ENCODE results near the gene MGAT4A.

The MGAT4A gene

DNA sequence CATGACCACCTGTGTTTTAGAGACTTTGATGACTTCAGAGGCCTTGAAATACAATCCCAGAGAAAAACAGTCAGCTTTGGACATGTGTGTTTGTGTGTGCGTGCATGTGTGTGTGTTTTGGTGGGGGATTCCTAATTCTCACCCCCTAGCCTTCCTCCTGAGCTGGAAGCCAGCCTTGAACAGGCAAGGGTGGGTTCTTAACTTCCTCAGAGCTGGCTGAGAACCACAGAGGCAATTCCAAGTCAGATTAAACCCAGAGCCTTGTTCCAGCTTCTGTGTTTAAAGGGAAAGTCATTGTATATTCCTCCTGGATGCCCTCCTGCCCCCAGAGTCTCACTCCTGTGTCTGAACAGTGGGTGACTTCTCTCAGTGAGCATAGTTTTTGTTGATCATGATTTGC is 45.2 kb upstream of the MGAT4A start:
- H3K36me3 ChIP-seq (ENCODE audit: control insufficient read depth, insufficient read depth, low read length) = no peaks in the 10 kb centered on the region
- TF ChIP-seq, protein P1, sequence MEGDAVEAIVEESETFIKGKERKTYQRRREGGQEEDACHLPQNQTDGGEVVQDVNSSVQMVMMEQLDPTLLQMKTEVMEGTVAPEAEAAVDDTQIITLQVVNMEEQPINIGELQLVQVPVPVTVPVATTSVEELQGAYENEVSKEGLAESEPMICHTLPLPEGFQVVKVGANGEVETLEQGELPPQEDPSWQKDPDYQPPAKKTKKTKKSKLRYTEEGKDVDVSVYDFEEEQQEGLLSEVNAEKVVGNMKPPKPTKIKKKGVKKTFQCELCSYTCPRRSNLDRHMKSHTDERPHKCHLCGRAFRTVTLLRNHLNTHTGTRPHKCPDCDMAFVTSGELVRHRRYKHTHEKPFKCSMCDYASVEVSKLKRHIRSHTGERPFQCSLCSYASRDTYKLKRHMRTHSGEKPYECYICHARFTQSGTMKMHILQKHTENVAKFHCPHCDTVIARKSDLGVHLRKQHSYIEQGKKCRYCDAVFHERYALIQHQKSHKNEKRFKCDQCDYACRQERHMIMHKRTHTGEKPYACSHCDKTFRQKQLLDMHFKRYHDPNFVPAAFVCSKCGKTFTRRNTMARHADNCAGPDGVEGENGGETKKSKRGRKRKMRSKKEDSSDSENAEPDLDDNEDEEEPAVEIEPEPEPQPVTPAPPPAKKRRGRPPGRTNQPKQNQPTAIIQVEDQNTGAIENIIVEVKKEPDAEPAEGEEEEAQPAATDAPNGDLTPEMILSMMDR (IDR thresholded peaks at IDR 0.05; ENCODE audit: insufficient read depth, low read length, poor library complexity, severe bottlenecking) = no peak
- H3K4me3 ChIP-seq (replicated peaks; ENCODE audit: low read depth, low read length) = no peak overlapping the region
- no peak for DNase-seq (ENCODE audit: extremely low read depth, insufficient read length)
- no peaks in the 10 kb centered on the region for H3K27me3 ChIP-seq (replicated peaks; ENCODE audit: control insufficient read depth, insufficient read depth, low read length)

DNA sequence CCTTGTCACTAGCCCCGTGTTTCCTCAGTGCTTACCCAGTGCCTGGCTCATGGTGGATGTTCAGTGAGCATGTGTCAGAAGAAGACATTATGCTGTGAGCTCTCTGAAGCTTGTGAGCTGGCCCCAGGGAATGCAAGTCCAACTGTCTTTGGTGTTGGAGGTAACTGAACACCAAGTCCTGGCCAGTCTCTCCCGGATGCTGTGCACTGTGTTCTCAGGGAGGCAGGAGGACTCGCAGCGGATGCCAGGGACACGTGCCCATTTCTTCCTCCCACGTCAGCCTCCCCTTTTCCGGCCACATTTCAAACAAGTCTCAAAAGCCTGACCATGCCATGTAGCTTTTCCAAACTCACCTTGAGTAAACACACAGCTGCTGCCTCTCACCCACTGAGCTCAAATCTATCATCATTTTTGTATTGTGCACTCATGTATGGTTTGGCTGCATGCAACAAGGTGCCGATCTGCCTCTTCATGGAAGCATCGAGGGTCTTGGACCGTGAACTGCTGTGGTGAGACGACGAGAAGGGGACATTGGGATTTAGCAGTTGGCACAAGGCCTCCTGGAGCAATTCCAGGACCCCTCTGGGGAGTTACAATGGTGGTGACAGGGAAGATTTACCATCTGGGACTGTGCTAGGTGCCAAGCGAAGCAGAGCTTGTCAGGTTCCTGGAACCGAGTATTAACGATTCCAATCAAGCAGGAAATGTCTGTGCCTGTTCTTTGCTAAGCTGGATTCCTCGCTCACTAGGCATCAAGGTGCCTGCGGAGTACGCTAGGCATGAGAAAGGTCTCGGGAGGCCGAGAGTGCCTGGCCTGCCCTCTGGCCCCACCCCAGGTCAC is 44.4 kb upstream of the MGAT4A start:
- Histone ChIP-seq H3K36me3 (ENCODE audit: control insufficient read depth, insufficient read depth, low read length) (no peaks in the 10 kb centered on the region), H3K4me3 (replicated peaks; ENCODE audit: low read depth, low read length) (no peak overlapping the region), H3K27me3 (replicated peaks; ENCODE audit: control insufficient read depth, insufficient read depth, low read length) (no peaks in the 10 kb centered on the region)
- no peak for DNase-seq (ENCODE audit: extremely low read depth, insufficient read length)
- TF ChIP-seq, protein P1 (IDR thresholded peaks at IDR 0.05; ENCODE audit: insufficient read depth, low read length, poor library complexity, severe bottlenecking) = no peak

DNA sequence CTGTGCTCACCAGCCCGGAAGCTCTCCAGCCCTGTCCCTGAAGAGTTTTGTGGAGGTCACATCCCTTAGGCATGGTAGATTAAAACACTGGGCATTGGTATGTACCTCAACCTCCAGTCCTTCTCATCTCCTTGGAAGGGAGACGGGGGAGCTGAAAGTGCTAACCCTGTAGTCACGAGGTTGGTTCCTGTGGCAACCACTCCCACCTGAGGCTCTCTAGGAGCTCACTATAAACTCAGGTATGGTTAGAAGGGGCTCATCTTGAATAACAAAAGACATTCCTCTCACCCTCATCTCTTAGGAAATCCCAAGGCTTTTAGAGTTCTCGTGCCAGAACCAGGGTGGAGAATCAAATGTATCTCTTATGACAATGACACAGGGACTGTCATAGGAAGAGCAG is 43.0 kb upstream of the MGAT4A start:
- H3K36me3 ChIP-seq (ENCODE audit: control insufficient read depth, insufficient read depth, low read length) = no peaks in the 10 kb centered on the region
- H3K4me3 ChIP-seq (replicated peaks; ENCODE audit: low read depth, low read length) = no peak overlapping the region
- TF ChIP-seq, protein P1 (IDR thresholded peaks at IDR 0.05; ENCODE audit: insufficient read depth, low read length, poor library complexity, severe bottlenecking) = no peak
- no peaks in the 10 kb centered on the region for H3K27me3 ChIP-seq (replicated peaks; ENCODE audit: control insufficient read depth, insufficient read depth, low read length)
- no peak for DNase-seq (ENCODE audit: extremely low read depth, insufficient read length)

DNA sequence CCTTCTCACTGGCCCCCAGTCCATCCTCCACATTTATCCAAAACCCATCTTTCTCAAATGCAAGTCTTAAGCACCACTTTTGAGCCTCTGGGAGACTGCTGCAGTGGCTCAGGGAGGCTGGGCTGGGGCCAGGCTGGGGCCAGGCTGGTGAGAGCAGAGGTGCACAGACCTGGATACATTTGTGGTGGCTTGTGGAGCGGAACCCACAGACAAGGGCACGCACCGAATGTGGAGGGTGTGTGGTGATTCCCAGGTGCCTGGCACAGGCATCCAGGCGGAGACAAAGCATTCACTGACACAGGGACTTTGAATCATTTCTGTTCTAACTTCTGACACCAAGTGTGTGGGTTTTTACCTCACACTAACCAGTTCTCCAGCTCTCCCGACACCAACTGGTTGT is 42.2 kb upstream of the MGAT4A start:
- H3K4me3 ChIP-seq (replicated peaks; ENCODE audit: low read depth, low read length) = no peak overlapping the region
- TF ChIP-seq, protein P1 (IDR thresholded peaks at IDR 0.05; ENCODE audit: insufficient read depth, low read length, poor library complexity, severe bottlenecking) = no peak
- no peak for DNase-seq (ENCODE audit: extremely low read depth, insufficient read length)
- no peaks in the 10 kb centered on the region for H3K36me3 ChIP-seq (ENCODE audit: control insufficient read depth, insufficient read depth, low read length)
- no peaks in the 10 kb centered on the region for H3K27me3 ChIP-seq (replicated peaks; ENCODE audit: control insufficient read depth, insufficient read depth, low read length)

DNA sequence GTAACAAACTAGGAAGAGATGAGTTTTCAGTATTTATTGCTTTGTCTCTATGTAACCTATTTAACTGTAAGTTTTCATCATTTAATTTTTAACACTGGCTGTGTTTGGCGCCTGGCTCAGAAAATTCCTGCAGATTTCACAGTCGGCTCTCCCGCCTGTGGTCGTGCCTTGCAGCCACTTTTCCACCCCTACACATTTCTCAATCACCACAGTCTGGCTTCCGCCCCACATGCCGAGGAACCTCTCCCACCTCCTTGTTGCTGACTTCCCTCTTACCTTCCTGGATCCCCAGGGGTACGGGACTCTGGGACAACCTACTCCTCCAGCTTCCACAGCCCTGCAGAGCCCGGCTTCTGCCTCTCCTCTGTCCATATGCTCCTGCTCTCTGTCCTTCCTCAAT is 41.6 kb upstream of the MGAT4A start:
- H3K4me3 ChIP-seq (replicated peaks; ENCODE audit: low read depth, low read length) = no peak overlapping the region
- DNase-seq (ENCODE audit: extremely low read depth, insufficient read length) = no peak
- TF ChIP-seq, protein P1 (IDR thresholded peaks at IDR 0.05; ENCODE audit: insufficient read depth, low read length, poor library complexity, severe bottlenecking) = no peak
- H3K27me3 ChIP-seq (replicated peaks; ENCODE audit: control insufficient read depth, insufficient read depth, low read length) = no peaks in the 10 kb centered on the region
- H3K36me3 ChIP-seq (ENCODE audit: control insufficient read depth, insufficient read depth, low read length) = no peaks in the 10 kb centered on the region
